Neural progenitor cell (in vitro differentiated cells): Measurements from ENCODE around the gene STXBP5. TPM values are rescaled to one million over a fixed set of nuclear protein-coding genes. Genes with fewer than 3 reads are reported as not detected.

Experiments
- DNase-seq: peaks from one replicate; pipeline ENCODE4 v3.0.0-alpha.2; 2016; ENCODE audit warnings: low spot score
- H2AFZ ChIP-seq: fragments of 200-600 bp; sonication (generic); replicated peaks from 2 replicates; pipeline ENCODE4 v1.6.1; 2016; ENCODE audit warnings: antibody characterized with exemption
- H3F3A ChIP-seq: fragments of 200-600 bp; sonication (generic); 2 replicates; pipeline ENCODE4 v1.6.1; 2016; ENCODE audit warnings: antibody characterized with exemption, low read depth
- H3K27ac ChIP-seq: fragments of 200-600 bp; sonication (generic); 2 replicates; pipeline ENCODE4 v1.5.1; 2016; ENCODE audit warnings: mild to moderate bottlenecking
- H3K27me3 ChIP-seq: fragments of 200-600 bp; sonication (generic); 2 replicates; pipeline ENCODE4 v1.6.1; 2016; ENCODE audit warnings: mild to moderate bottlenecking, moderate library complexity
- H3K36me3 ChIP-seq: fragments of 200-600 bp; sonication (generic); 2 replicates; pipeline ENCODE4 v1.5.1; 2016
- H3K4me1 ChIP-seq: fragments of 200-600 bp; sonication (generic); 2 replicates; pipeline ENCODE4 v1.6.1; 2016; ENCODE audit warnings: mixed run types
- H3K4me2 ChIP-seq: fragments of 200-600 bp; sonication (generic); 2 replicates; pipeline ENCODE4 v1.6.1; 2016
- H3K4me3 ChIP-seq: fragments of 200-600 bp; sonication (generic); 2 replicates; pipeline ENCODE4 v1.5.1; 2016
- H3K79me2 ChIP-seq: fragments of 200-600 bp; sonication (generic); 2 replicates; pipeline ENCODE4 v1.6.1; 2016; ENCODE audit warnings: low read depth
- H3K9ac ChIP-seq: fragments of 200-600 bp; sonication (generic); 2 replicates; pipeline ENCODE4 v1.6.1; 2016
- H3K9me3 ChIP-seq: fragments of 200-600 bp; sonication (generic); 2 replicates; pipeline ENCODE4 v1.5.1; 2016; ENCODE audit warnings: low read depth
- H4K20me1 ChIP-seq: fragments of 200-600 bp; sonication (generic); 2 replicates; pipeline ENCODE4 v1.6.1; 2016; ENCODE audit warnings: low read depth
- H3K27ac Mint-ChIP-seq: 3 replicates; pipeline ENCODE4 v1.8.0; 2021; ENCODE audit warnings: mixed read lengths
- H3K27me3 Mint-ChIP-seq: 2 replicates; pipeline ENCODE4 v1.8.0; 2022; ENCODE audit warnings: low read depth, mild to moderate bottlenecking, inconsistent platforms, moderate library complexity, mixed read lengths; ENCODE audit not compliant: insufficient read depth
- H3K36me3 Mint-ChIP-seq: 3 replicates; pipeline ENCODE4 v1.8.0; 2021; ENCODE audit warnings: mixed read lengths
- H3K4me1 Mint-ChIP-seq: 3 replicates; pipeline ENCODE4 v1.8.0; 2021; ENCODE audit warnings: mixed read lengths
- H3K4me3 Mint-ChIP-seq: 3 replicates; pipeline ENCODE4 v1.8.0; 2021; ENCODE audit warnings: mild to moderate bottlenecking, moderate library complexity, mixed read lengths
- H3K9me3 Mint-ChIP-seq: 3 replicates; pipeline ENCODE4 v1.8.0; 2020; ENCODE audit warnings: mixed read lengths
- CTCF ChIP-seq: fragments of 200-600 bp; sonication (generic); IDR thresholded peaks from 2 replicates; pipeline ENCODE4 v1.5.1; 2017; ENCODE audit warnings: antibody characterized with exemption, mild to moderate bottlenecking
- EZH2 ChIP-seq: fragments of 200-600 bp; sonication (generic); IDR thresholded peaks from 2 replicates; pipeline ENCODE4 v1.6.1; 2017; ENCODE audit warnings: antibody characterized with exemption, mild to moderate bottlenecking, moderate library complexity
- EZH2phosphoT487 ChIP-seq: fragments of 200-600 bp; sonication (generic); IDR thresholded peaks from 2 replicates; pipeline ENCODE4 v1.6.1; 2017; ENCODE audit warnings: antibody characterized with exemption
- total RNA-seq: library from RNA; depleted of rRNA; stranded (reverse); fragments of >200 nt; gene quantifications from 2 replicates; pipeline ENCODE4 v1.2.3, GENCODE V29; 2015; ENCODE audit warnings: low replicate concordance

The STXBP5 gene
- total RNA-seq, 1 donor from 2014 or later = 12.0 TPM

GRCh38 chr6:147397306-147397705 lies 193.1 kb downstream of the STXBP5 start:
- no peaks in the 10 kb centered on the region for H3K36me3 ChIP-seq
- H3K79me2 ChIP-seq = no peaks in the 10 kb centered on the region
- H3K9ac ChIP-seq = no peak overlapping the region
- DNase-seq = no peak
- H3K4me3 Mint-ChIP-seq = no peak overlapping the region
- no peak overlapping the region for H2AFZ ChIP-seq
- H4K20me1 ChIP-seq = no peaks in the 10 kb centered on the region
- H3K27me3 ChIP-seq = no peaks in the 10 kb centered on the region
- TF ChIP-seq EZH2phosphoT487 (no peak), CTCF (no peak), EZH2 (no peak)
- H3K9me3 Mint-ChIP-seq = peaks cover 18% of the 10 kb centered on the region
- H3K4me1 ChIP-seq = peaks cover 8% of the 10 kb centered on the region
- H3K4me2 ChIP-seq = no peak overlapping the region
- H3K27me3 Mint-ChIP-seq = no peaks in the 10 kb centered on the region
- H3K27ac Mint-ChIP-seq = no peak overlapping the region
- no peak overlapping the region for H3K27ac ChIP-seq
- H3K4me1 Mint-ChIP-seq = peaks cover 6% of the 10 kb centered on the region
- no peak overlapping the region for H3K4me3 ChIP-seq
- H3K9me3 ChIP-seq = no peaks in the 10 kb centered on the region
- no peaks in the 10 kb centered on the region for H3F3A ChIP-seq
- peaks cover 4% of the 10 kb centered on the region for H3K36me3 Mint-ChIP-seq

- H3K4me3 Mint-ChIP-seq = no peak overlapping the region
- peaks cover 5% of the 10 kb centered on the region for H3K4me1 Mint-ChIP-seq
- H3K36me3 Mint-ChIP-seq = peaks cover 6% of the 10 kb centered on the region
- Histone ChIP-seq H3K36me3 (no peaks in the 10 kb centered on the region), H3K9ac (no peak overlapping the region), H3F3A (no peaks in the 10 kb centered on the region), H3K27me3 (no peaks in the 10 kb centered on the region), H4K20me1 (no peaks in the 10 kb centered on the region), H3K79me2 (no peaks in the 10 kb centered on the region), H3K4me2 (no peak overlapping the region), H3K4me3 (no peak overlapping the region), H2AFZ (no peak overlapping the region), H3K27ac (no peak overlapping the region), H3K9me3 (no peaks in the 10 kb centered on the region), H3K4me1 (no peaks in the 10 kb centered on the region)
- no peaks in the 10 kb centered on the region for H3K27me3 Mint-ChIP-seq
- TF ChIP-seq CTCF (no peak), EZH2 (no peak), EZH2phosphoT487 (no peak)
- no peak for DNase-seq
- peaks cover 25% of the 10 kb centered on the region for H3K9me3 Mint-ChIP-seq
- H3K27ac Mint-ChIP-seq = no peak overlapping the region
These were observed 196.8 kb downstream of the STXBP5 start for GRCh38 chr6:147400968-147401367.

GRCh38 chr6:147401779-147402178 lies 197.6 kb downstream of the STXBP5 start:
- Histone ChIP-seq H3K79me2 (no peaks in the 10 kb centered on the region), H3K9ac (no peak overlapping the region), H3F3A (no peaks in the 10 kb centered on the region), H3K9me3 (no peaks in the 10 kb centered on the region), H3K27ac (no peak overlapping the region), H3K4me1 (no peaks in the 10 kb centered on the region), H3K36me3 (no peaks in the 10 kb centered on the region), H2AFZ (no peak overlapping the region), H3K27me3 (no peaks in the 10 kb centered on the region), H3K4me3 (no peak overlapping the region), H4K20me1 (no peaks in the 10 kb centered on the region), H3K4me2 (no peak overlapping the region)
- Mint-ChIP-seq H3K9me3 (peaks cover 25% of the 10 kb centered on the region), H3K27ac (no peak overlapping the region), H3K4me3 (no peak overlapping the region), H3K36me3 (peaks cover 6% of the 10 kb centered on the region), H3K4me1 (no peaks in the 10 kb centered on the region), H3K27me3 (no peaks in the 10 kb centered on the region)
- no peak for DNase-seq
- TF ChIP-seq EZH2phosphoT487 (no peak), CTCF (no peak), EZH2 (no peak)

- Histone ChIP-seq H3F3A (no peaks in the 10 kb centered on the region), H3K27ac (no peak overlapping the region), H3K4me2 (no peak overlapping the region), H3K9me3 (no peaks in the 10 kb centered on the region), H3K9ac (no peak overlapping the region), H3K4me1 (no peaks in the 10 kb centered on the region), H2AFZ (no peak overlapping the region), H3K4me3 (no peak overlapping the region), H3K79me2 (no peaks in the 10 kb centered on the region), H4K20me1 (no peaks in the 10 kb centered on the region), H3K27me3 (no peaks in the 10 kb centered on the region), H3K36me3 (no peaks in the 10 kb centered on the region)
- DNase-seq = no peak
- peaks cover 4% of the 10 kb centered on the region for H3K27me3 Mint-ChIP-seq
- peaks cover 16% of the 10 kb centered on the region for H3K9me3 Mint-ChIP-seq
- no peaks in the 10 kb centered on the region for H3K4me1 Mint-ChIP-seq
- peaks cover 3% of the 10 kb centered on the region for H3K36me3 Mint-ChIP-seq
- TF ChIP-seq EZH2 (no peak), EZH2phosphoT487 (no peak), CTCF (no peak)
- no peak overlapping the region for H3K4me3 Mint-ChIP-seq
- no peak overlapping the region for H3K27ac Mint-ChIP-seq
These were observed 202.6 kb downstream of the STXBP5 start for GRCh38 chr6:147406783-147407182.
